HG03103 (cell line): ENCODE measurements around the gene MYO1G.
A peak's percentile ranks its signal among the peaks of the same experiment; 100 is the strongest.
"Not testable (repeated sequence)": the region's sequence is repeated elsewhere in the genome, so short reads cannot be mapped to it uniquely, and the experiment has no call there.

Experiments
- ATAC-seq: cut with Tn5 transposase; IDR thresholded peaks from one replicate; pipeline ENCODE4 v1.9.1; 2021; ENCODE audit warnings: low read depth; ENCODE audit not compliant: unreplicated experiment

Gene MYO1G

GRCh38 chr7:44944821-44945220 lies 34.0 kb downstream of the MYO1G start:
- no peak for ATAC-seq

- no peak for ATAC-seq
These were observed 35.2 kb downstream of the MYO1G start for GRCh38 chr7:44943631-44944030.

GRCh38 chr7:44937426-44937825 lies 41.4 kb downstream of the MYO1G start:
- ATAC-seq: no peak

- ATAC-seq: no peak
These were observed 42.5 kb downstream of the MYO1G start for GRCh38 chr7:44936322-44936721.

- ATAC-seq: no peak
These were observed 43.2 kb downstream of the MYO1G start for GRCh38 chr7:44935583-44935982.

GRCh38 chr7:44935016-44935415 lies 43.8 kb downstream of the MYO1G start:
- ATAC-seq: no peak

- not testable (repeated sequence) for ATAC-seq
These were observed 44.3 kb downstream of the MYO1G start for GRCh38 chr7:44934510-44934909.

GRCh38 chr7:44930921-44931320 lies 47.9 kb downstream of the MYO1G start:
- ATAC-seq: no peak

- no peak for ATAC-seq
These were observed 56.5 kb downstream of the MYO1G start for GRCh38 chr7:44922351-44922694.

GRCh38 chr7:44921607-44922350 lies 57.0 kb downstream of the MYO1G start:
- peak; percentile 71 for ATAC-seq

GRCh38 chr7:44920119-44920518 lies 58.7 kb downstream of the MYO1G start:
- no peak for ATAC-seq

- ATAC-seq: no peak
These were observed 60.8 kb downstream of the MYO1G start for GRCh38 chr7:44918029-44918428.

GRCh38 chr7:44917465-44917864 lies 61.4 kb downstream of the MYO1G start:
- ATAC-seq: no peak

- peak; percentile 74 for ATAC-seq
These were observed 63.7 kb downstream of the MYO1G start for GRCh38 chr7:44914992-44915607.

- ATAC-seq: no peak
These were observed 66.0 kb downstream of the MYO1G start for GRCh38 chr7:44912775-44913347.
